ENCODE measurements around the gene ADGRB2. TPM values are rescaled to one million over a fixed set of nuclear protein-coding genes. Genes with fewer than 3 reads are reported as not detected.

Gene ADGRB2
- total and polyA plus RNA-seq, 2 experiments from 2014 or later, result 0.51 to 3.6 TPM

DNA sequence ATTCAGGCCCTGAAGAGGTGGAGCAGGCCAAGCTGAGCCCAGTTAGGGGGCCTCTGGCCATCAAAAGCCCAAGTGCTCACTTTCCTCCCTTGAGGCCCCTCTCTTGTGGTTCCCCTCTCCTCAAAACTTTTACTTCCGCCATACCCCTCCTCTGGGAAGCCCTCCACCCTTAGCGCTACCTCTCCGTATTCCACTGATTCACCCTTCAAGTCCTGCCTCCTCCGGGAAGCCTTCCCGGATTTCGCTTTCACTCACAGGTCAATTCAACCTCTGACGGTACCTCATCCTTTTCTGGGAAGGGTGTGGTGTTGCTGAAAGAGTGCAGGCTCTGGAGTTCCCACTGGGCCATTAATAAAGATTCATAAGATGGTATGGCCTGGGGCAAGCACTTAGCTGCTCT is 32.6 kb upstream of the ADGRB2 start:
- no peaks in the 10 kb centered on the region for H3K9me2 ChIP-seq (ENCODE audit: insufficient read depth)
- H3K4me3 ChIP-seq, result peak overlapping the region; percentile 70
- no peak for DNase-seq
- H3K36me3 ChIP-seq (ENCODE audit: low read depth), result no peaks in the 10 kb centered on the region
- no peak overlapping the region for H2AFZ ChIP-seq
- WGBS, 2 experiments (ENCODE audit: low coverage in 1 of 2, low lambda C conversion rate in 2 of 2, missing lambda C conversion rate in 2 of 2), result 96 to 97% methylated on average over 7 of the region's 7 CpGs
- peak overlapping the region; percentile 71 for H3K9ac ChIP-seq
- H3K27ac ChIP-seq, result no peak overlapping the region; the same call in 1 of the 2 replicates
- peaks cover 33% of the 10 kb centered on the region for H3K79me2 ChIP-seq (ENCODE audit: insufficient read depth)
- in situ Hi-C loops (cut with MboI), result no loop called here
- H4K20me1 ChIP-seq (ENCODE audit: insufficient read depth), result no peaks in the 10 kb centered on the region
- H3K4me1 ChIP-seq (ENCODE audit: insufficient read depth), result peaks cover 24% of the 10 kb centered on the region
- H3K9me3 ChIP-seq (ENCODE audit: low read depth), result no peaks in the 10 kb centered on the region
- TF ChIP-seq EZH2 (IDR thresholded peaks at IDR 0.05; ENCODE audit: insufficient read depth, poor library complexity, severe bottlenecking), result no peak
- TF ChIP-seq EZH2phosphoT487 (IDR thresholded peaks at IDR 0.05; ENCODE audit: insufficient read depth, low read depth), result no peak
- peak overlapping the region; percentile 87 for H3K4me2 ChIP-seq (ENCODE audit: unreplicated experiment)
- H3F3A ChIP-seq (ENCODE audit: insufficient read depth), result peaks cover 21% of the 10 kb centered on the region; the same call in 1 of the 2 replicates
- no peaks in the 10 kb centered on the region for H3K27me3 ChIP-seq (replicated peaks; ENCODE audit: insufficient read depth)

DNA sequence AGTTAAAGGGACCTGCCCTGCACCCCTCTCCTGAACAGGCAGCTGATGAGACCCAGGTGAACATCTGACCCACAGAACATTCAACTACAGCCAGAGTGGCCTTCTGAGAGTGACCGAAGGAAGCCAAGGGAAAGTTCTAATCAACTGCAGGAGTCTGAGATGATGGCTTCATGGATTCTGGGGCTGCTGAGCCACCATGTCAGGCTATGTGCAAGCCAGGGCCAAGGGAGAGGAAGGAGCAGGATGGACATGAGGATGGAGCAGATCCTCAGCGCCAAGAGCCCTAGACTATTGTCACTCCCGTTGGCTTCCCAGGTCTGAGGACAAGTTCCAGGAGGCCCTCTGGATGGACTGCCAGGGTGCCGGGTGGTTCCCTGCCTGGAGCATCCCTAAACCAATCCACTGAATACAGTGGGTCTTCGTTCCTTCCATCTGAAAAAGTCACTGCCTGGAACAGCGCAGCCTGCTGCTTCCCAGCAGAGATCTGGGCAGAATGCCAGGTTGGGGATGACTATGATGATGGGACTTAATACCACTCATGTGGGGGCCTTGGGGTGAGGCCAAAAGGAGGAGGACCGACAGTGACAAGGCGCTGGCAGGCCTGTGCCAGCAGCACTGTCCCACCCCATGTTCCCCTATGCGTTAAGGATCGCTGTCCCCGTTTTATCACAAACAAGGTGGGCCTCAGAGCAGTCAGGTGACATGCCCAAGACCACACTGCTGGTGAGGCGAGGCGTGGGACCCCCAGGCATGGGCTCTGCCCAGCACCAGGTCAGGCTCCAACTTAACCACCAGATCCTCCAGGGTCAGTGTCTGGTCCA is 31.9 kb upstream of the ADGRB2 start:
- H3K4me1 ChIP-seq (ENCODE audit: insufficient read depth), result peaks cover 24% of the 10 kb centered on the region
- peak overlapping the region; percentile 71; the same call in 1 of the 2 replicates for H3K9ac ChIP-seq
- no peak for TF ChIP-seq EZH2 (IDR thresholded peaks at IDR 0.05; ENCODE audit: insufficient read depth, poor library complexity, severe bottlenecking)
- TF ChIP-seq EZH2phosphoT487 (IDR thresholded peaks at IDR 0.05; ENCODE audit: insufficient read depth, low read depth), result no peak
- H3K79me2 ChIP-seq (ENCODE audit: insufficient read depth), result peaks cover 33% of the 10 kb centered on the region
- no peaks in the 10 kb centered on the region for H3K9me2 ChIP-seq (ENCODE audit: insufficient read depth)
- H3K27ac ChIP-seq, result peak overlapping the region; percentile 26; the same call in 1 of the 2 replicates
- in situ Hi-C loops (cut with MboI), result no loop called here
- peaks cover 23% of the 10 kb centered on the region; the same call in 1 of the 2 replicates for H3F3A ChIP-seq (ENCODE audit: insufficient read depth)
- 33 to 38% methylated on average over 11 to 13 of the region's 13 CpGs for WGBS, 2 experiments (ENCODE audit: low coverage in 1 of 2, low lambda C conversion rate in 2 of 2, missing lambda C conversion rate in 2 of 2)
- no peaks in the 10 kb centered on the region for H4K20me1 ChIP-seq (ENCODE audit: insufficient read depth)
- no peaks in the 10 kb centered on the region for H3K27me3 ChIP-seq (replicated peaks; ENCODE audit: insufficient read depth)
- H3K4me3 ChIP-seq, result peak overlapping the region; percentile 70
- no peak overlapping the region for H2AFZ ChIP-seq
- no peaks in the 10 kb centered on the region for H3K9me3 ChIP-seq (ENCODE audit: low read depth)
- DNase-seq, result peak; percentile 87
- H3K4me2 ChIP-seq (ENCODE audit: unreplicated experiment), result peak overlapping the region; percentile 87
- no peaks in the 10 kb centered on the region for H3K36me3 ChIP-seq (ENCODE audit: low read depth)

DNA sequence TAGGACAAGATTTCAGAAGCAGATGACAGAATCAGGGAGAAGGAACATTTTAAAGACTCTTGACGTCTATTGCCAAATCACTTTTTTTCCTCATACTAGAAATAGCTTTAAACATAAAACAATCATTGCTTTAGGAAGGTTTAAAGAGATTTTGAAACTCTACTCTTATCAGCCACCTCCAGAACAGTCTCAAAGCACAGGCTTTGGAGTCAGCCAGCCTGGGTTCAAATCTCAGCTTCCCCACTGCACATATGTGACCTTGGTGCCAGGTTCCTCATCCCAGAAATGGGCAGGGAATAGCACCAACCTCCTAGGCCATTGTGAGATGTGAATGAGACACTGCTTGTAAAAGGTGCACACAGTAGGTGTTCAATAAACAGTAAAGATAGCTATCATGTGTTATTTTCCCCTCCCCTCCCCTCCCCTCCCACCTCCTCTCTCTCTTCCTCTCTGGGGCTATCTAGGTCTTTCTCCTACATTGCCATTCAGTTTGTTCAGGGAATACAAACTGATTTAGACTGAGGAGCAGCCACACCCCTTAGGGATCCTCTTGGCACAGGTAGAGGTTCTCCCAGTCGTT is 31.0 kb upstream of the ADGRB2 start:
- Histone ChIP-seq H3K4me1 (ENCODE audit: insufficient read depth) (peaks cover 26% of the 10 kb centered on the region), H3K4me3 (no peak overlapping the region; the same call in 1 of the 2 replicates), H3F3A (ENCODE audit: insufficient read depth) (peaks cover 26% of the 10 kb centered on the region; the same call in 1 of the 2 replicates), H3K4me2 (ENCODE audit: unreplicated experiment) (peak overlapping the region; percentile 34), H3K27ac (no peak overlapping the region), H4K20me1 (ENCODE audit: insufficient read depth) (no peaks in the 10 kb centered on the region), H3K9ac (0 out of 2 replicates have a peak overlapping the region, but pooled peaks have one; percentile 19), H3K79me2 (ENCODE audit: insufficient read depth) (peaks cover 33% of the 10 kb centered on the region), H3K36me3 (ENCODE audit: low read depth) (no peaks in the 10 kb centered on the region), H3K27me3 (replicated peaks; ENCODE audit: insufficient read depth) (no peaks in the 10 kb centered on the region), H3K9me3 (ENCODE audit: low read depth) (no peaks in the 10 kb centered on the region), H3K9me2 (ENCODE audit: insufficient read depth) (no peaks in the 10 kb centered on the region), H2AFZ (no peak overlapping the region)
- WGBS, 2 experiments (ENCODE audit: low coverage in 1 of 2, low lambda C conversion rate in 2 of 2, missing lambda C conversion rate in 2 of 2), result 42 to 58% methylated on average over 2 of the region's 2 CpGs
- in situ Hi-C loops (cut with MboI), result no loop called here
- TF ChIP-seq EZH2phosphoT487 (IDR thresholded peaks at IDR 0.05; ENCODE audit: insufficient read depth, low read depth) (no peak), EZH2 (IDR thresholded peaks at IDR 0.05; ENCODE audit: insufficient read depth, poor library complexity, severe bottlenecking) (no peak)
- DNase-seq, result no peak

DNA sequence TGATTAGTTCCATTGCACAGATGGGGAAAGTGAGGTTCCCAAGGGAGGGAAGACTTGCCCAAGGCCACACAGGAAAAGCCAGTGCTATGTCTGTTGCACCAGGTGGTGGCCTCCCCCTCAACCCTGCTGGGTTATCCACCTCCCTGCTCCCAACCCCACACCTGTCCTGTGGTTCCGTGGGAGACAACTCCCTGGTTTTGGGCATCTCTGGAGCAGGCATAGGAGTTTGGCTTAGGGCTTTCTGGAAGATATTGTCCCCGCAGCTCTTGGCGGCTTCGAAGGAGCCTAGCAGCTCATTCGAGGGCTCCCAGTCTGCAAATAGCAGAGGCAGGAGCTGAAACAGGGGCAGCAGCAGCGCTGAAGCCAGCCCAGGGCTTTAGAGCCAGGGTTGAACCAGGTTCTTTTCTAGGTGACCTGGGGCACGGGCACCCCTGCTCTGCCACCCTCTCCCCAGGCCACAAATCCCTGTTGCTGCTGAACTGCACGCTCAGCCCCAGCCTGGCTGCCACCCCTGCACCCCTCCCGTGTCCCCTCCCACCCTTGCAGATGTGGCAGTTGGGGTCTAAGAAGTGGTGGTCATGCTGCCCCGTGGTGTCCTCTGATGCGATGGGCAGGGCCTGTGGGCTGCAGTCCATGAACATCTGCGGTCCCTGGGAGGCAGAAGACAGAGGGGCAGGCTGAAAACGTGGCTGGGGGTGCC is 29.6 kb upstream of the ADGRB2 start:
- Histone ChIP-seq H3K9me3 (ENCODE audit: low read depth) (no peaks in the 10 kb centered on the region), H4K20me1 (ENCODE audit: insufficient read depth) (no peaks in the 10 kb centered on the region), H2AFZ (no peak overlapping the region), H3K4me1 (ENCODE audit: insufficient read depth) (peaks cover 27% of the 10 kb centered on the region), H3K27me3 (replicated peaks; ENCODE audit: insufficient read depth) (no peaks in the 10 kb centered on the region), H3K79me2 (ENCODE audit: insufficient read depth) (peaks cover 33% of the 10 kb centered on the region), H3F3A (ENCODE audit: insufficient read depth) (peaks cover 34% of the 10 kb centered on the region), H3K27ac (no peak overlapping the region), H3K36me3 (ENCODE audit: low read depth) (no peaks in the 10 kb centered on the region), H3K4me3 (no peak overlapping the region), H3K4me2 (ENCODE audit: unreplicated experiment) (no peak overlapping the region), H3K9me2 (ENCODE audit: insufficient read depth) (no peaks in the 10 kb centered on the region), H3K9ac (no peak overlapping the region)
- 73 to 76% methylated on average over 13 of the region's 13 CpGs for WGBS, 2 experiments (ENCODE audit: low coverage in 1 of 2, low lambda C conversion rate in 2 of 2, missing lambda C conversion rate in 2 of 2)
- no peak for DNase-seq
- no peak for TF ChIP-seq EZH2 (IDR thresholded peaks at IDR 0.05; ENCODE audit: insufficient read depth, poor library complexity, severe bottlenecking)
- no peak for TF ChIP-seq EZH2phosphoT487 (IDR thresholded peaks at IDR 0.05; ENCODE audit: insufficient read depth, low read depth)
- in situ Hi-C loops (cut with MboI), result no loop called here

Data from GM23248 (cell line).